B cell (primary cell): ENCODE measurements around the gene WASHC3. TPM values are rescaled to one million over a fixed set of nuclear protein-coding genes. Genes with fewer than 3 reads are reported as not detected.

Experiments used
- ATAC-seq: fragments of 200-7000 bp; cut with Tn5 transposase; one replicate; pipeline ENCODE4 v1.10.0; 2021; ENCODE audit warnings: low read depth, mild to moderate bottlenecking, moderate number of reproducible peaks, moderate library complexity
- CTCF ChIA-PET: fragments of 350-600 bp; sonication (Branson Sonifier 250); formaldehyde crosslinking; loops from one replicate; lab custom pipeline; 2021; ENCODE audit warnings: antibody characterized with exemption, inconsistent platforms; lab: Charles Lee
- POLR2A ChIA-PET: fragments of 350-600 bp; sonication (Branson Sonifier 250); formaldehyde crosslinking; loops from one replicate; lab custom pipeline; 2021; ENCODE audit warnings: antibody characterized with exemption; lab: Charles Lee
- DNase-seq: peaks from one replicate; pipeline ENCODE4 v3.0.0; 2013
- H2AFZ ChIP-seq: 2 replicates; pipeline ENCODE4 v1.6.1; 2012; ENCODE audit warnings: mild to moderate bottlenecking, low read depth, low read length; ENCODE audit not compliant: insufficient read depth, poor library complexity, severe bottlenecking
- H3K27ac ChIP-seq, 2 donors: 1 replicate in 1 of 2; 2 replicates in 1 of 2; pipeline ENCODE4 v1.5.1; 2012 to 2013; ENCODE audit warnings: low read length in 2 of 2, mild to moderate bottlenecking in 2 of 2, moderate library complexity in 1 of 2
- H3K27me3 ChIP-seq, 4 experiments: fragments of 200-600 bp in 1 of 4; sonication (generic) in 1 of 4; replicated peaks in 1 of 4; 1 replicate in 2 of 4; 2 replicates in 2 of 4; pipeline versions ENCODE4 v1.6.1 to v1.7.0; 2013 to 2016; ENCODE audit warnings: low read length in 3 of 4, mild to moderate bottlenecking in 2 of 4, mixed read lengths in 1 of 4, moderate library complexity in 1 of 4; ENCODE audit not compliant: insufficient read depth in 4 of 4, control insufficient read depth in 3 of 4; ENCODE audit errors: control extremely low read depth in 1 of 4
- H3K36me3 ChIP-seq, 2 experiments: replicated peaks in 1 of 2; 1 replicate in 1 of 2; 2 replicates in 1 of 2; pipeline versions ENCODE4 v1.6.1 to v1.7.1; 2013; ENCODE audit warnings: low read length in 1 of 2; ENCODE audit not compliant: insufficient read depth in 2 of 2, control insufficient read depth in 1 of 2; ENCODE audit errors: control extremely low read depth in 1 of 2, extremely low read depth in 1 of 2
- H3K4me1 ChIP-seq, 2 donors: fragments of 200-600 bp in 1 of 2; sonication (generic) in 1 of 2; 1 replicate in 1 of 2; 2 replicates in 1 of 2; pipeline versions ENCODE4 v1.5.1 to v1.6.1; 2013 to 2017; ENCODE audit warnings: low read length in 2 of 2; ENCODE audit not compliant: control insufficient read depth in 2 of 2, insufficient read depth in 2 of 2
- H3K4me2 ChIP-seq: replicated peaks from 2 replicates; pipeline ENCODE3; 2012; ENCODE audit warnings: mild to moderate bottlenecking, low read depth, low read length; ENCODE audit not compliant: poor library complexity, severe bottlenecking
- H3K4me3 ChIP-seq, 5 experiments: fragments of 200-600 bp in 1 of 5; sonication (generic) in 1 of 5; 1 replicate in 3 of 5; 2 replicates in 2 of 5; pipeline versions ENCODE4 v1.5.1 to v1.7.0; 2011 to 2016; ENCODE audit warnings: low read length in 4 of 5, mild to moderate bottlenecking in 4 of 5, low read depth in 2 of 5, control low read depth in 1 of 5, moderate library complexity in 1 of 5; ENCODE audit not compliant: insufficient read depth in 1 of 5; ENCODE audit errors: control extremely low read depth in 1 of 5, extremely low read depth in 1 of 5
- H3K79me2 ChIP-seq: fragments of 200-600 bp; sonication (generic); one replicate; pipeline ENCODE4 v1.6.0; 2016; ENCODE audit warnings: low read length; ENCODE audit not compliant: control insufficient read depth, insufficient read depth
- H3K9ac ChIP-seq: fragments of 200-600 bp; sonication (generic); 2 replicates; pipeline ENCODE4 v1.6.1; 2017; ENCODE audit warnings: mild to moderate bottlenecking, low read length, moderate library complexity
- H3K9me3 ChIP-seq, 3 donors: one replicate each; pipeline versions ENCODE4 v1.6.1 to v1.7.1; 2013; ENCODE audit warnings: low read length in 2 of 3; ENCODE audit not compliant: control insufficient read depth in 2 of 3, insufficient read depth in 1 of 3; ENCODE audit errors: control extremely low read depth in 1 of 3
- H4K20me1 ChIP-seq: 2 replicates; pipeline ENCODE4 v1.6.0; 2012; ENCODE audit warnings: mild to moderate bottlenecking, low read length; ENCODE audit not compliant: insufficient read depth, control insufficient read depth, poor library complexity, severe bottlenecking
- H3K27ac Mint-ChIP-seq: one replicate; pipeline ENCODE4 v1.8.0; 2021; ENCODE audit warnings: mixed read lengths
- H3K27me3 Mint-ChIP-seq: one replicate; pipeline ENCODE4 v1.8.0; 2021; ENCODE audit warnings: mixed read lengths
- H3K4me1 Mint-ChIP-seq: one replicate; pipeline ENCODE4 v1.8.0; 2021; ENCODE audit warnings: mixed read lengths
- H3K4me3 Mint-ChIP-seq: one replicate; pipeline ENCODE4 v1.8.0; 2021; ENCODE audit warnings: mixed read lengths
- H3K9me3 Mint-ChIP-seq: one replicate; pipeline ENCODE4 v1.8.0; 2022; ENCODE audit warnings: mixed read lengths; ENCODE audit not compliant: insufficient read depth
- EZH2 ChIP-seq: IDR thresholded peaks from 2 replicates; pipeline ENCODE4 v1.6.1; 2012; ENCODE audit warnings: borderline replicate concordance, low read depth, mild to moderate bottlenecking, moderate library complexity, low read length; ENCODE audit not compliant: insufficient read depth, poor library complexity, severe bottlenecking
- WGBS: methylation state at CpG from one replicate; pipeline ENCODE4 v1.1.5; 2013; ENCODE audit warnings: missing lambda C conversion rate; ENCODE audit not compliant: insufficient coverage; 5-methylcytosine and 5-hydroxymethylcytosine counted together
- intact Hi-C: fragments of 100-400 bp; cut with micrococcal nuclease; formaldehyde crosslinking; loops from one replicate; pipeline ENCODE4 v1.10.0; 2022
- polyA plus RNA-seq: library from polyadenylated mRNA; depleted of rRNA; stranded (reverse); fragments of >200 nt; gene quantifications from 2 replicates; pipeline ENCODE4 v1.2.3, GENCODE V29; 2012
- total RNA-seq, 2 donors: library from RNA; stranded (reverse); fragments of 120-200 nt in 1 of 2; gene quantifications; 1 replicate in 1 of 2; 2 replicates in 1 of 2; pipeline versions ENCODE4 v1.2.3 to v1.2.4, GENCODE V29; 2013 to 2022
- TF ChIP-seq, protein P1 (sequence below): fragments of 200-600 bp; IDR thresholded peaks from one replicate; pipeline ENCODE4 v1.8.0; 2022; ENCODE audit warnings: antibody characterized with exemption, mild to moderate bottlenecking

Gene WASHC3
- total and polyA plus RNA-seq, 2 donors (not counting 1 experiment from before 2014, with no cell fraction given), result 52.8 to 68.0 TPM

- H3K4me1 Mint-ChIP-seq, result no peaks in the 10 kb centered on the region
- ATAC-seq (no peak), DNase-seq (no peak)
- H3K9me3 ChIP-seq, result no peaks in the 10 kb centered on the region
- H3K27me3 ChIP-seq, result no peaks in the 10 kb centered on the region
- no peaks in the 10 kb centered on the region for H4K20me1 ChIP-seq
- POLR2A ChIA-PET, result no interaction called here
- no peak overlapping the region for H2AFZ ChIP-seq
- H3K9me3 Mint-ChIP-seq, result no peaks in the 10 kb centered on the region
- no peak overlapping the region for H3K27ac ChIP-seq
- H3K27ac Mint-ChIP-seq, result no peak overlapping the region
- no peak overlapping the region for H3K4me3 ChIP-seq
- H3K4me2 ChIP-seq, result no peak overlapping the region
- no peak overlapping the region for H3K9ac ChIP-seq
- CTCF ChIA-PET, result interaction anchor here (1.4 kb wide), 1 partner anchor 92 kb away, joined by 4 read pairs; no protein-coding TSS in a partner anchor
- intact Hi-C loops, result no loop called here
- no peaks in the 10 kb centered on the region for H3K4me1 ChIP-seq
- peaks cover 3% of the 10 kb centered on the region for H3K79me2 ChIP-seq
- peaks cover 12 to 47% of the 10 kb centered on the region in 2 experiments for H3K36me3 ChIP-seq
- TF ChIP-seq EZH2, result no peak
- H3K4me3 Mint-ChIP-seq, result no peak overlapping the region
- H3K27me3 Mint-ChIP-seq, result no peaks in the 10 kb centered on the region
Measured at GRCh38 chr12:102031852-102032251, 29.9 kb downstream of the WASHC3 start.

GRCh38 chr12:102029141-102029540 lies 32.6 kb downstream of the WASHC3 start:
- no peak overlapping the region for H3K4me3 Mint-ChIP-seq
- ChIA-PET CTCF (interaction anchor here (0.6 kb wide), 1 partner anchor 31 kb away, joined by 4 read pairs; no protein-coding TSS in a partner anchor), POLR2A (no interaction called here)
- H3K4me2 ChIP-seq, result no peak overlapping the region
- H3K4me3 ChIP-seq, result no peak overlapping the region
- no peaks in the 10 kb centered on the region for H3K4me1 ChIP-seq
- WGBS, result 86% methylated on average over 2 of the region's 4 CpGs
- H3K27me3 ChIP-seq, result no peaks in the 10 kb centered on the region
- H3K27me3 Mint-ChIP-seq, result no peaks in the 10 kb centered on the region
- no peak overlapping the region for H3K9ac ChIP-seq
- ATAC-seq (no peak), DNase-seq (no peak)
- H3K9me3 Mint-ChIP-seq, result no peaks in the 10 kb centered on the region
- peaks cover 3% of the 10 kb centered on the region for H3K79me2 ChIP-seq
- H3K4me1 Mint-ChIP-seq, result no peaks in the 10 kb centered on the region
- H3K27ac ChIP-seq, result no peak overlapping the region
- H4K20me1 ChIP-seq, result no peaks in the 10 kb centered on the region
- H3K27ac Mint-ChIP-seq, result no peak overlapping the region
- no peak overlapping the region for H2AFZ ChIP-seq
- TF ChIP-seq, protein P1, sequence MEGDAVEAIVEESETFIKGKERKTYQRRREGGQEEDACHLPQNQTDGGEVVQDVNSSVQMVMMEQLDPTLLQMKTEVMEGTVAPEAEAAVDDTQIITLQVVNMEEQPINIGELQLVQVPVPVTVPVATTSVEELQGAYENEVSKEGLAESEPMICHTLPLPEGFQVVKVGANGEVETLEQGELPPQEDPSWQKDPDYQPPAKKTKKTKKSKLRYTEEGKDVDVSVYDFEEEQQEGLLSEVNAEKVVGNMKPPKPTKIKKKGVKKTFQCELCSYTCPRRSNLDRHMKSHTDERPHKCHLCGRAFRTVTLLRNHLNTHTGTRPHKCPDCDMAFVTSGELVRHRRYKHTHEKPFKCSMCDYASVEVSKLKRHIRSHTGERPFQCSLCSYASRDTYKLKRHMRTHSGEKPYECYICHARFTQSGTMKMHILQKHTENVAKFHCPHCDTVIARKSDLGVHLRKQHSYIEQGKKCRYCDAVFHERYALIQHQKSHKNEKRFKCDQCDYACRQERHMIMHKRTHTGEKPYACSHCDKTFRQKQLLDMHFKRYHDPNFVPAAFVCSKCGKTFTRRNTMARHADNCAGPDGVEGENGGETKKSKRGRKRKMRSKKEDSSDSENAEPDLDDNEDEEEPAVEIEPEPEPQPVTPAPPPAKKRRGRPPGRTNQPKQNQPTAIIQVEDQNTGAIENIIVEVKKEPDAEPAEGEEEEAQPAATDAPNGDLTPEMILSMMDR, result no peak
- no peak for TF ChIP-seq EZH2
- H3K36me3 ChIP-seq, result peaks cover 6 to 43% of the 10 kb centered on the region in 2 experiments
- no peaks in the 10 kb centered on the region for H3K9me3 ChIP-seq
- intact Hi-C loops, result no loop called here
